Measurements from ENCODE around the gene RPS6KB1.
"Not testable (repeated sequence)": the region's sequence is repeated elsewhere in the genome, so short reads cannot be mapped to it uniquely, and the experiment has no call there.

RPS6KB1 gene

DNA sequence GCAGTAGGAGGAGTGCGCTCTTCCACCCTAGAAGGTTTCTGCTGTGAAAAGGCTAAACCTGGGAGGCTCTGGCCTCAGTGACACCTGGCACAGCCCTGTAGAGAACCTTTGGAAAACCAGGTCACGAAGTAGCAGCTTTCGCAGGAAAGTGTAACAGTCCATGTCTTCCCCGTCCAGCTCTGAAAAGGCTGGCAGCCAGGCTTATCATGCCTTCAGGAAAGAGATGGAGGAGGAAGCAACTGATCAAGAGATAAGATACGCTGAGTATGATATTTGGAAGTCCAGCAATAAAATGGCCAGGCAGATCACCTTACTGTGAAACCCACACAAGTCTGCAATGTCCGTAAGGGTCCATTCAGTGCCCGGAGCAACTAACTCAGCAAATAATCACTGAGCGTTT is 22.4 kb upstream of the RPS6KB1 start:
- no peak for DNase-seq (ENCODE audit: low read depth in 2 of 3, low spot score in 1 of 3)

DNA sequence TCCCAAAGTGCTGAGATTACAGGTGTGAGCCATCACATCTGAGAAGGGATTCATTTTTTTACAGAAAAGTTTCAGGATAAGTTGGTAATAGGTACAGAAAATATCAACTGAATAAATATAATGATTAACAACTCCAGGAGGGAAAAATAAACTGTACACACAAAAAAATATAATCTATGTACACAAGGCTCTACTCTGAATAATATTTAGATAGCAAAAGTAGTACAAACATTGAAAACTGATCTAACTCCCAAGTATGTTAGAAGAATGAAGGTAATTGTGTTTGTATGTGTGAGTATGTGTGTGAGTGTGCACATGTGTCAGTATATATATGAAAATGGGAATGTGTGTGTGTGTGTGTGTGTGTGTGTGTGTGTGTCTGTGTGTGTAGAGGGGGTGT is 20.6 kb upstream of the RPS6KB1 start:
- no peak for DNase-seq (ENCODE audit: low read depth in 2 of 3, low spot score in 1 of 3)

DNA sequence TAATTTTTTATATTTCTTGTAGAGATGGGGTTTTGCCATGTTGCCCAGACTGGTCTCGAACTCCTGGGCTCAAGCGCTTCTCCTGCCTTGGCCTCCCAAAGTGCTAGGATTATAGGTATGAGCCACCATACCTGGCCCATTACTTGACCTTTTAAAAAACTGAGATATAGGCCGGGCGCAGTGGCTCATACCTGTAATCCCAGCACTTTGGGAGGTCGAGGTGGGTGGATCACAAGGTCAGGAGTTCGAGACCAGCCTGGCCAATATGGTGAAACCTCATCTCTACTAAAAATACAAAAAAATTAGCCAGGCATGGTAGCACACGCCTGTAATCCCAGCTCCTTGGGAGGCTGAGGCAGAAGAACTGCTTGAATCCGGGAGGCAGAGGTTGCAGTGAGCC is 19.5 kb upstream of the RPS6KB1 start:
- DNase-seq (ENCODE audit: low read depth in 2 of 3, low spot score in 1 of 3): not testable (repeated sequence)

DNA sequence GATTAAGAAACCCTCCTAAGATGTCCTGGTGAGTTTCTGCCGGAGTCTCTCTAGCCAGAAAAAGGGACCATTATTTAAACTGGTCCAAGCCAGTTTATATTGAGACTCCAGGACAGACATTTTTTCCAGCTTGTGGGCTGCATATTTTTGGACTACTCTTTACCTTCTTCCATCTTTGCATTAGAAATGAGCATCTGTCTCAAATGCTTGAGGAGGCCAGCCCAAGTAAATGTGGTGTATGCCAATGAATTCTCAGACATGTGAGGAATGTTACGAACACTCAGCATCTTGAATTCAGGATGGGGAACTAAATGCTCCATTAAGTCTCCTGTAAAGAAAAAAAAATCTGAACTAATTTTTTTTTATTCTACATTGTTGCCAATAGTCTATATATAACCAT is 18.5 kb upstream of the RPS6KB1 start:
- DNase-seq (ENCODE audit: low read depth in 2 of 3, low spot score in 1 of 3): no peak

DNA sequence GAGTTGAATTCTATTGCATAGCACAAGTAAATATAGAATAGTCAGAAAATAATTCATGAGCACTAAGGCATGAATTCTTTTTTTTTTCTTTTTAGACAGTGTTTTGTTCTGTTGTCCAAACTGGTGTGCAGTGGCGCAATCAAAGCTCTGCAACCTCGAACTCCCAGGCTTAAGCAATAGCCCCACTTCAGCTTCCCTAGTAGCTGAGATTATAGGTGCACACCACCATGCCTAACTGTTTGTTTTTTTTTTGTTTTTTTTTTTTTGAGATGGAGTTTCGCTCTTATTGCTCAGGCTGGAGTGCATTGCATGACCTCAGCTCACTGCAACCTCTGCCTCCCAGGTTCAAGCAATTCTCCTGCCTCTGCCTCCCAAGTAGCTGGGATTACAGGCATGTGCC is 16.8 kb upstream of the RPS6KB1 start:
- DNase-seq (ENCODE audit: low read depth in 2 of 3, low spot score in 1 of 3): no peak

DNA sequence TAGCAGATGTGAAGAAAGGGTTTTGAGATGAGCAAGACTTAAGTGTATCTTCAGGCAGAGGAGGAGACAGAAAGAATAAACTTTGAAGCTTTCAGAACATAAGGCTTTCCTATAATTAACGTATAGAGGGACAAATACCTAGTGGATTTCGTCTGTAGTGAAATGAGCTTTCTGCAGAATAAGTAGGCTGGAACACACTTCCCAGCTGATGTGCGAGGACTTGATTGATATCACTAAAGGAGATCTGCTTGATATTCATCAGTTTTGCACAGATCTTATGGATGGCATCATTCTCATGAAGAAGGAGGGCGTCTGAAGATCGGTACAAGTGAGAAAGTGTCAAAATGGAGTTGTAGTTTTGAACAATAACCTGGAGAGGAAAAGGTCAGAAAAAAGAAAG is 15.0 kb upstream of the RPS6KB1 start:
- no peak for DNase-seq (ENCODE audit: low read depth in 2 of 3, low spot score in 1 of 3)

DNA sequence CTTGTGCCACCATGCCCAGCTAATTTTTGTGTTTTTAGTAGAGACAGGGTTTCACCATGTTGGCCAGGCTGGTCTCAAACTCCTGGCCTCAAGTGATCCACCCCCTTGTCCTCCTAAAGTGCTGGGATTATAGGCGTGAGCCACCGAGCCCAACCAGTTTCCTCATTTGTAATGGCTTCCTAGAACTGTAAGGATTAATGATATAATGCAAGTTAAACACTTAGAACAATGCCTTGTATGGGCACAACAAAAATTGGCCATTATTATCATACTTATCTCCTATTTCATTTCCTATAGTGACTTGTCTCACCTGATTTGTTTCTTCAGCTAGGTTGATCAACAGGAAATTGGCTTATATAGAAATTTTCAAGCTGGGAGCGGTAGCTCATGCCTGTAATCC is 14.3 kb upstream of the RPS6KB1 start:
- no peak for DNase-seq (ENCODE audit: low read depth in 2 of 3, low spot score in 1 of 3)

DNA sequence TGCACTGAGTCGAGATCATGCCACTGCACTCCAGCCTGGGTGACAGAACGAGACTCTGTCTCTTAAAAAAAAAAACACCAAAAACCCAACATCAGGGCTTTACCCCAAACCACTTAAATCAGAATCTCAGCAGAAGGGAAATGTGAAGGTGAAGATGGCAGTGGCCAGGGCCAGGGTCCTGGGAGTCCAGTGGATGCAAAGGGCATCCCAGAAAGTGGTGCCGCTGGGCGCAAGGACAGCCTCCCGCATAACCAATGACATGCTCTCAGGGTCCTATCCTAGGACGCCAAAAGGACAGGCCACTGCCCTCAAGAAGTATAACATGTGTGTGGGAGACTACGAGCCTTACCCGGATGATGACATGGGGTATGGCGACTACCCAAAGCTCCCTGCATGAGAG is 8.1 kb upstream of the RPS6KB1 start:
- no peak for DNase-seq (ENCODE audit: low read depth in 2 of 3, low spot score in 1 of 3)

DNA sequence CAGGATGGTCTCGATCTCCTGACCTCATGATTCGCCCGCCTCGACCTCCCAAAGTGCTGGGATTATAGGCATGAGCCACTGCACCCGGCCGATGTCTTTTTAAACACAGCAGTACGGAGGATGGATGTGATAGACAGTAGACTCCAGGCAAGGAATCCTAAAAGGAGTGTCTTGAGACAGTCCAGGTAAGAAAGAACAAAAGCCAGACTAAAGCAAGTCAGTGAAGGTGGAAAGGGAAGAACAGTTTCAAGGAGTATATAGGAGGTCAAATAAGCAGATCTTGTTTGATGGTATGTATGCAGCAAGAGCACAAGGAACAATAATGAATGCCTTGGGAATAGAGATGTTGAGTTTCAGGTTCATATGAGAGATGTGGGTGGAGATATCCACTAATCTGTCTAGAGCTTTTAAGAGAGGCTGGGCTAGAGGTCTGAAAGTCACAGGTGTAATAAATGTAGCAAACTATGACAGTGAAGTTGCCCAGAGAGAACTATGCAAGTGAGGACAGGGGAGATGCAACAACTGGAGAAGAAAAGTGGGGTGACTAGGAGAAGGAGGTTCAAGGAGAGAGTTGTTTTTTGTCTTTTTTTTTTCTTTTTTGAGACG is 4.7 kb upstream of the RPS6KB1 start:
- no peak for DNase-seq (ENCODE audit: low read depth in 2 of 3, low spot score in 1 of 3)

DNA sequence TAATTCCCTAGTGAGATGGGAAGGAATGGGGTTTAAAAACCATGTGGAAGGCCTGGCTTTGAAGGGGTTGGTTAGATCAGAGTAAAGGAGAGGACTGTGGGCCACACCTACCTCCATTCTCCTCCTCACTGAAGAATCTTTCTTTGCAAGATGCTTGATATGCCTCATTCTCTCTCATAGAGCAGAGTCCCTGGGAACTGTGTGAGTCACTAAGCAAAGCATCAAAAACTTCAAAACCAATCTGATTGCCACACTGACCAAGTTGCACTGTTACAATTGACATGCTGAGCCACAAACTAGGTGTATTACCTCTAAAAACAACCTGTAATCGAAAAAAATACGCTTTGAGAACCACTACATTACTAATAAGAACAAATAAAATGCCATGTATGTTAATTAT is 2.2 kb upstream of the RPS6KB1 start:
- no peak for DNase-seq (ENCODE audit: low read depth in 2 of 3, low spot score in 1 of 3)

DNA sequence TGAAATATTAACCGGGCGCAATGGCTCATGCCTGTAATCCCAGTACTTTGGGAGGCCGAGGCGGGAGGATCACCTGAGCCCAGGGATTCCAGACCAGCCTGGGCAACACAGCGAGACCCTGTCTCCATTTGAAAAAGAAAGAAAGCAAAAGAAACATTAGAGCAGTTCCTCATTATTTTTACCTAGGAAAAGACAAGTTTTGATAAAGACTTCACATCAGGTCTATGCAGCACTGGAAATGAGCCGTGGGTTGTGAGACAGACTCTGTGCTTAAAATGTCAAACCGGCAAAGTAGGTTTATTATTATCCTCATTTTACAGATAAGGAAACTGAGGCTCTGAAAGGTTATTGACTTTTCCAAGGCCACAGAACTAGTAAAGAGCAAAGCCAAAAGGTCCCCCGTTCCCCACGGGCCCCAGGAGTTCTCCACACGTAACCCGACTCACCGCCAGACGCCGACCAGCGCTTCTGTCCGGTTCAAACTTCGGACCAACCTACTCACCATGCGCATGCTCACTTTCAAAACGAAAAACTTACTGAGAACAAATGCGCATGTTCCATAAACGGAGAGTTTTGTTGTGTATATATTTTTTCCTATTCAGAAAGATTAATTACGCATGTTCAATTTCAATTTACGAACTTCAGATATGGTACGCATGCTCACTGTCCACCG is 534 bp upstream of the RPS6KB1 start:
- DNase-seq (ENCODE audit: low read depth in 2 of 3, low spot score in 1 of 3): no peak

DNA sequence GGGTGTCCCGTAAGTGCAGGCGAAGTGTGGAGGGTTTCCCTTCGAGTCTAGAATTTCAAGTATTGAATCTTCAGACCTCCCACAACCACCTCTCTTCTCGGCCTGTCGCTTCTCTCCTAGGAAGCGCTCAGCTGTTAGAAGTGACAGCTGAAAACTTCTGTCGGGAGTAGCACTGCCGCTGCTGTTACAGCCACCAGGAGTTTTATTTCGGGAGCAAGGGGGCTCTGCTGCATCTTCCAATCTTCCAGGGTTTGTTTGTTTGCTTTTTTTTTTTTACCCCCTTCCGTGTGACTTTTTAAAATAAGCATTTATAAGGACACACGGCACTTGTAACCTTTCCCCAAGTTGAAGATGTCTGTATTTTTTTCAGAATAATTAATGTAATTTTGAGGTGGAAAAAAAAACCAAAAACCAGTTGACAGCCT is 767 bp downstream of the RPS6KB1 start:
- peak in 2 of 3 donors; percentile 3 to 8 for DNase-seq (ENCODE audit: low read depth in 2 of 3, low spot score in 1 of 3)

DNA sequence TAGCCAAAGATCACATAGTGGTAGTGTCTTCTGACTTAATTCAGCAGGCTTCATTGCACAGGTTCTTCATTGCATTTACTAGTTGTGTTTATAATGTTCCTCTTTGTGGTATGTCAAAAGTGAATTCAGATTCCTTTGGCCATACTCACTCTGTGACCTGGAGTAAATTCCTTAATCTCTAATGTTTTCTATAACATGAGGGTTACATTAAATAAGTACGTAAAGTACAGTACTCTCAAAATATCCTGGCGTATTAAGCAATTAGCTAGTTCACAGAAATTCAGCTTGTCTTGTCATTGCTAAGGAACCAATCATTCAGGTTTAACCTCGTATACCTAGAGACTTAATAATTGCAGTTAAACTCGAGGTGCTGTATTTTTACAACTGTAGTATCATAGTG is 4.2 kb downstream of the RPS6KB1 start:
- DNase-seq (ENCODE audit: low read depth in 2 of 3, low spot score in 1 of 3): no peak

DNA sequence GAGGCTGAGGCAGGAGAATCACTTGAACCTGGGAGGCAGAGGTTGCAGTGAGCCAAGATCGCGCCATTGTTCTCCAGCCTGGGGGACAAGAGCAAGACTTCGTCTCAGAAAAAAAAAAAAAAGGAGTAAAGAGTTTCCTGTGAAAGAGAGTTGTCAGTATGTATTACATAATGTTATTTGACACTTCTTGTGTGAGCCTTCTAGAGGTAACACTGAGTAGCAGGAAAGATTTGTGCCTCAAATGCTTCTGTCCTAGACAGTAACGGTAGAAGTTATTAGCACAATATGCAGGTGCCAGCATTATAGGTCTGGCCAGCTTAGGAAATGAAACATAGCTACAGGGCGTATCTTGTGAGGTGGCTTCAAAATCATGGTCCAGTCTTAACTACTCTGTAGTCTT is 6.2 kb downstream of the RPS6KB1 start:
- DNase-seq (ENCODE audit: low read depth in 2 of 3, low spot score in 1 of 3): no peak

DNA sequence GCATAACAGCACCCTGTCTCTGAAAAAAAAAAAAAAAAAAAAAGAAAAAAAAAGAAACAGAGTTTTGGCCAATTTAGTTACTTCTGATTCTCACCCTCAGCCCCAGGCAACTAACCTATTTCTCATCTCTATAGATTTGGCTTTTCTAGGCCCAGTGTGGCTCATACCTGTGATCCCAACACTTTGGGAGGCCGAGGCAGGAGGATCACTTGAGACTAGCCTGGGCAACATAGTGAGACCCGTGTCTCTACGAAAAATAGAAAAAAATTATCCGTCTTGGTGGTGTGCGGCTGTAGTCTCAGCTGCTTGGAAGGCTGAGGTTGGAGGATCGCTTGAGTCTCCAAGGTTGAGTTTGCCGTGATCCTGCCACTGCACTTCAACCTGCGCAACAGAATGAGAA is 8.7 kb downstream of the RPS6KB1 start:
- no peak for DNase-seq (ENCODE audit: low read depth in 2 of 3, low spot score in 1 of 3)

DNA sequence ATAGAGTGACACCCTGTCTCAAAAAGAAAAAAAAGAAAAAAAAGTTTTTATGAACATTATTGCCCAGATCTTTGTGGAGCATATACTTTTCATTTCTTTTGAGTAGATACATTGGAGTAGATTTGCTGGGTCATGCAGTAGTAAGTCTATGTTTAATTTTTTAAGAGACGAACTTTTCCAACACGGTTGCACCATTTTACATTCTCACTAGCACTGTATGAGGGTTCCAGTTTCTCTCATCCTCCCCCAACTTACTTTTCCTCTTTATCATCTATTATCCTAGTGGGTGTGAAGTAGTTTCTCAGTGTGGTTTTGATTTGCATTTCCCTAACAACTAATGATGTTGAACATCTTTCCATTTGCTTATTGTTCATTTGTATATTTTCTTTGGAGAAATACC is 10.5 kb downstream of the RPS6KB1 start:
- no peak for DNase-seq (ENCODE audit: low read depth in 2 of 3, low spot score in 1 of 3)

DNA sequence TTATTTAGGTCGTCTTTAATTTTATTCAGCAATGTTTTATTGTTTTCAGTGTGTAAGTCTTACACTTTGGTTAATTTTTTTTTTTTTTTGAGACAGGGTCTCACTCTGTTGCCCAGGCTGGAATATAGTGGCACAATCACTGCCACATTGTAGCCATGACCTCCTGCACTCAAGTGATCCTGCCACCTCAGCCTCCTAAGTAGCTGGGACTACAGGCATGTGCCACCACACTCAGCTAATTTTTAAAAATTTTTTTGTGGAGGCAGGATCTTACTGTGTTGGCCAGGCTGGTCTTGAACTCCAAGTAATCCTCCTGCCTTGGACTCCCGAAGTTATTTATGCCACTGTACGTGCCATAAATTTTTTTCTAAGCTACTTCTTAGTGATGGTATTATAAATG is 14.5 kb downstream of the RPS6KB1 start:
- no peak for DNase-seq (ENCODE audit: low read depth in 2 of 3, low spot score in 1 of 3)

DNA sequence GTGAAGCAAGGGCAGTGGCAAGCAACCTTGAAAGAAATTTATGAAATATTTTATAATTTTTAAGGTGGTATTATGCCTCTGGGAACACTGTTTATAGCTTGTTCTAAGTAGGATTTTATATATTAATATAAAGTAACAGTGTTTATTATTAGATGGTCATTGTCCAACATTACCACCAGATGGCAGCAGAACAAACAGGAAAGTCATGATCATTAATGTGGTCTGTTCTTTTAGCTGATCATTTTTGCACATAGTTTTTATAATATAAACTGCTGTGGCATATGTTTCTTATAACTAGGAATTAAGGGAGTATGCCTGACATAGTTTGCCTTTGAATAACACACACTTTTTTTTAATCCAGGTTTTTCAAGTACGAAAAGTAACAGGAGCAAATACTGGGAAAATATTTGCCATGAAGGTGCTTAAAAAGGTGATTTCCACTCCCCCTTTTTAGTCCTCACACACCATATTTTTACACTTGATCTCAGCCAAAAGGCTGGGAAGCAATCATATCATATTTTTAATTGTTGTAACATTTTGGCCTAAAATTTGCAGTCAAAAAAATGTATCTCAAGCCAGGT is 21.4 kb downstream of the RPS6KB1 start:
- peak in 1 of 3 donors; percentile 40 for DNase-seq (ENCODE audit: low read depth in 2 of 3, low spot score in 1 of 3)

DNA sequence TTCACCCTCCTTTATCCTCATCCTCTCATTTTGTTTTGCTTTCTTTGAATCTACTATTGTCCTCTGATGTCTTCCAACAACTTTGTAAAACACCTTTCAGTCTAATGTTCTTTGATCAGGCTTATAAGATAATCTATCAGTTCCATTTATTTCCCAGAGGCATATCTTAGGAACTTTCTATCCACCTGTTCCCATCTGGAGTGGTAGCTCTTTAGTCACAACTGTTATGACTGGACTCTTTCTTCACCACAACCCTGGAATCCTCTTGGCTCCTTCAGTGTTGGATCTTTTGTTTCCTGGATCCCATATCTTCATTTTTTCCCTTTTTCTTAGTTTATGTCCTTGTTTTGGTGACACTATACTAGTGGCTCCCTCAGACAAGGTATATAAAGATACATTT is 23.5 kb downstream of the RPS6KB1 start:
- DNase-seq (ENCODE audit: low read depth in 2 of 3, low spot score in 1 of 3): no peak

DNA sequence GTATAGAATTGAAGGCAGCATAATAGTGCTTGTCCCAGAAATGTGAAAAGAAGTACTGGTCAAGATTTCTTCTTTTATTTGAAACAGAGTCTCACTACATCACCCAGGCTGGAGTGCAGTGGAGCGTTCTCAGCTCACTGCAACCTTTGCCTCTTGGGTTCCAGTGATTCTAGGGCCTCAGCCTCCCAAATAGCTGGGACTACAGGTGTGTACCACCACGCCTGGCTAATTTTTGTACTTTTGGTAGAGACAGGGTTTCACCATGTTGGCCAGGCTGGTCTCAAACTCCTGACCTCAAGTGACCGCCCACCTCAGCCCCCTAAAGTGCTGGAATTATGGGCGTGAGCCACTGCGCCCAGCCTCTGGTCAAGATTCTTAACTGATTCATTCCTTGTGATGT is 27.7 kb downstream of the RPS6KB1 start:
- DNase-seq (ENCODE audit: low read depth in 2 of 3, low spot score in 1 of 3): not testable (repeated sequence)

DNA sequence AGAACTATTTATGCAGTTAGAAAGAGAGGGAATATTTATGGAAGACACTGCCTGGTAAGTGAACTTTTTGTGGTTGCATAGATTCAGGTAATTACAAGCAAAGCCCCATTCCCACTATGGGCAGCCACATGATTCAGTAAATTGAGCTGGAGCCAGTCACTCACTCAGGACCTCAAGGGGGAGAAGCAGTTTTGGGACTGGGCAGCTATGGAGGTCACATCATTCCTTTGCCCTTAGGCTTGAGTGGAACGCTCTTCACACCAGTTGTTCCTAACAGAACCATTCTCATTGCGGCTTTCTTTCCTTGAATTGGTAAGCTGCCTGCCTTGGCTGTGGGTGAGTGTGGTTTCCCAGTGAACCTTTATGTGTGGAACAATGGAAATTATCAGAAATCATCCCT is 37.2 kb downstream of the RPS6KB1 start:
- DNase-seq (ENCODE audit: low read depth in 2 of 3, low spot score in 1 of 3): not testable (repeated sequence)

DNA sequence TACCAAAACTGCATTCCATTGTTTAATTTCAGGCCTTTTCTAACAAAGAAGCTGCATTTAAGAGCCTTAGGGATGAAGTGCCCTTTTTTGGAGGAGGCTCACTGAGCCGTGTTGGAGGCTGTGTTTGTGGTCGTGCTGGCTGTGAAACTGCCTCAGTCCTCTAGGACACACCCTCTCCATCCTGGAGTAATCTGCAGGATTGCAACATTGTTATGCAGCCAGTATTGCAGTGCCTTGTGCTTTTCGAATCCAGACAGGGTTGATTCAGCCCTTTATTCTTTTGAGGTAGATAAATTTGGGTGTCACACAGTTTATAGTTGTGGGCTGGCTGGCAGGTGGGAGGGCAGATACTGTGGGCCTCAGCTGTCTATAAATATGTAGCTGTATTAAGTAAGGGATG is 37.8 kb downstream of the RPS6KB1 start:
- DNase-seq (ENCODE audit: low read depth in 2 of 3, low spot score in 1 of 3): not testable (repeated sequence)

DNA sequence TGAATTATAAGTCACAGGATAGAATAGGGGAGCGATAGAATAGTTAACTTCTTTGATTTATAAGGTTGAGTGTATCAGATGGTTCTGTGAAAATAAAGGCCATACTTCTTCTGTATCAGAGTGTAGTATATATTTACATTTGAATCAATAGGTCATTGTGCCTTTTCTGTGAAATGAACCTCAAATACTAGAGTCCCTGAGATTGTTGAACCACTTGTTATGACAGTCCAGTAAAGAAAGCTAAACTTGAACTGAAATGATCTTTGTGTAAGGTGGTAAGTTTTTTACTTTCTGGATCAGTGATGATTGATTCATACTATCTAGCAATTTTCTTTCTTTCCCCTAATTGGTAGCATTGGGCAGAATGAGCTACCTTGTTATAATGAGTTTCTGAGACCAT is 40.4 kb downstream of the RPS6KB1 start:
- DNase-seq (ENCODE audit: low read depth in 2 of 3, low spot score in 1 of 3): not testable (repeated sequence)
